GM21723 (cell line): ENCODE results near the gene ACSS3.
"Not testable (repeated sequence)": the region's sequence is repeated elsewhere in the genome, so short reads cannot be mapped to it uniquely, and the experiment has no call there.

Source experiments
- ATAC-seq: cut with Tn5 transposase; IDR thresholded peaks from one replicate; pipeline ENCODE4 v1.9.1; 2021; ENCODE audit warnings: mild to moderate bottlenecking, moderate library complexity; ENCODE audit not compliant: unreplicated experiment

ACSS3 gene

GRCh38 chr12:81094718-81095360, 17.0 kb downstream of the ACSS3 start:
- no peak for ATAC-seq

- no peak for ATAC-seq
Measured at GRCh38 chr12:81095501-81096232, 17.8 kb downstream of the ACSS3 start.

GRCh38 chr12:81105687-81106086, 27.8 kb downstream of the ACSS3 start:
- no peak for ATAC-seq

GRCh38 chr12:81114226-81114625, 36.3 kb downstream of the ACSS3 start:
- no peak for ATAC-seq

- not testable (repeated sequence) for ATAC-seq
Measured at GRCh38 chr12:81119069-81119468, 41.2 kb downstream of the ACSS3 start.

- no peak for ATAC-seq
Measured at GRCh38 chr12:81120961-81121360, 43.1 kb downstream of the ACSS3 start.

GRCh38 chr12:81123611-81124010, 45.7 kb downstream of the ACSS3 start:
- no peak for ATAC-seq

- no peak for ATAC-seq
Measured at GRCh38 chr12:81125691-81126090, 47.8 kb downstream of the ACSS3 start.

- ATAC-seq: peak; percentile 97
Measured at GRCh38 chr12:81128930-81129554, 51.2 kb downstream of the ACSS3 start.

GRCh38 chr12:81136519-81136918, 58.6 kb downstream of the ACSS3 start:
- no peak for ATAC-seq

- ATAC-seq: no peak
Measured at GRCh38 chr12:81137801-81138200, 59.9 kb downstream of the ACSS3 start.

GRCh38 chr12:81141217-81141616, 63.3 kb downstream of the ACSS3 start:
- ATAC-seq: no peak

- ATAC-seq: no peak
Measured at GRCh38 chr12:81143057-81143456, 65.2 kb downstream of the ACSS3 start.

GRCh38 chr12:81146228-81147225, 68.6 kb downstream of the ACSS3 start:
- no peak for ATAC-seq

- no peak for ATAC-seq
Measured at GRCh38 chr12:81147292-81147919, 69.5 kb downstream of the ACSS3 start.

GRCh38 chr12:81150382-81150781, 72.5 kb downstream of the ACSS3 start:
- ATAC-seq: no peak

GRCh38 chr12:81159856-81160255, 82.0 kb downstream of the ACSS3 start:
- ATAC-seq: no peak

GRCh38 chr12:81161680-81162079, 83.8 kb downstream of the ACSS3 start:
- ATAC-seq: no peak

GRCh38 chr12:81162391-81163136, 84.7 kb downstream of the ACSS3 start:
- no peak for ATAC-seq

GRCh38 chr12:81164827-81165226, 86.9 kb downstream of the ACSS3 start:
- no peak for ATAC-seq
